Prostate gland (tissue), 2 donors: ENCODE measurements around the gene FAAP100. TPM values are rescaled to one million over a fixed set of nuclear protein-coding genes. Genes with fewer than 3 reads are reported as not detected.

Source experiments
- DNase-seq: peaks from one replicate; pipeline ENCODE4 v3.0.0-alpha.2; 2019; ENCODE audit warnings: low spot score
- H3K27ac ChIP-seq, 2 donors: fragments of 200-600 bp; sonication (generic); 2 replicates each; pipeline ENCODE4 v1.5.1; 2017 to 2019
- H3K27me3 ChIP-seq: fragments of 200-600 bp; sonication (generic); replicated peaks from 2 replicates; pipeline ENCODE4 v1.5.1; 2019; ENCODE audit not compliant: insufficient read depth
- H3K36me3 ChIP-seq, 2 donors: fragments of 200-600 bp; sonication (generic); 1 replicate in 1 of 2; 2 replicates in 1 of 2; pipeline versions ENCODE4 v1.5.1 to v1.8.1; 2017 to 2019
- H3K4me1 ChIP-seq: fragments of 200-600 bp; sonication (generic); replicated peaks from 2 replicates; pipeline ENCODE4 v1.5.1; 2019
- H3K4me3 ChIP-seq, 2 donors: fragments of 200-600 bp; sonication (generic); 2 replicates each; pipeline ENCODE4 v1.5.1; 2017 to 2019
- H3K9me3 ChIP-seq: fragments of 200-600 bp; sonication (generic); 2 replicates; pipeline ENCODE4 v1.5.1; 2017
- CTCF ChIP-seq, 4 experiments: fragments of 200-600 bp in 2 of 4; fragments of 450-650 bp in 2 of 4; sonication (generic) in 2 of 4; IDR thresholded peaks; 1 replicate in 3 of 4; 2 replicates in 1 of 4; pipeline ENCODE4 v1.5.1; 2016 to 2019; ENCODE audit warnings: antibody characterized with exemption in 4 of 4, mild to moderate bottlenecking in 2 of 4, moderate library complexity in 2 of 4
- POLR2A ChIP-seq: fragments of 450-650 bp; IDR thresholded peaks from one replicate; pipeline ENCODE4 v1.6.1; 2016; ENCODE audit warnings: antibody characterized with exemption, mild to moderate bottlenecking
- POLR2AphosphoS5 ChIP-seq: sonication (generic); formaldehyde crosslinking; IDR thresholded peaks from one replicate; pipeline ENCODE4 v1.6.1; 2017; ENCODE audit warnings: antibody characterized with exemption
- WGBS: methylation state at CpG from one replicate; pipeline ENCODE4 v1.1.5; 2018; 5-methylcytosine and 5-hydroxymethylcytosine counted together
- intact Hi-C: fragments of 100-400 bp; cut with DNase I; formaldehyde crosslinking; loops from one replicate; pipeline ENCODE4 v1.14.2; 2022
- total RNA-seq, 2 donors: library from RNA; depleted of rRNA; stranded (reverse); fragments of >200 nt; gene quantifications; one replicate each; pipeline ENCODE4 v1.1.0, GENCODE V29; 2016

Gene FAAP100
- total RNA-seq, 2 donors from 2014 or later: 27.8 to 44.4 TPM

GRCh38 chr17:81578038-81578441, 25.9 kb upstream of the FAAP100 start:
- Histone ChIP-seq H3K27ac (peak overlapping the region in 1 of 2 donors; percentile 15), H3K4me1 (peaks cover 17% of the 10 kb centered on the region), H3K4me3 (no peak overlapping the region), H3K36me3 (no peaks in the 10 kb centered on the region), H3K27me3 (no peaks in the 10 kb centered on the region), H3K9me3 (no peaks in the 10 kb centered on the region)
- TF ChIP-seq CTCF (IDR thresholded peaks at IDR 0.05): no peak
- no peak for TF ChIP-seq POLR2A
- TF ChIP-seq POLR2AphosphoS5: no peak
- DNase-seq: no peak
- intact Hi-C loops: no loop called here
- WGBS: 89% methylated on average over 10 of the region's 10 CpGs

GRCh38 chr17:81577278-81578000, 25.3 kb upstream of the FAAP100 start:
- H3K27ac ChIP-seq: peak overlapping the region; percentile 15 to 34
- H3K36me3 ChIP-seq: no peaks in the 10 kb centered on the region
- DNase-seq: no peak
- WGBS: 84% methylated on average over 11 of the region's 11 CpGs
- TF ChIP-seq POLR2AphosphoS5 (no peak), CTCF (IDR thresholded peaks at IDR 0.05) (no peak), POLR2A (no peak)
- no peak overlapping the region for H3K4me3 ChIP-seq
- no peaks in the 10 kb centered on the region for H3K9me3 ChIP-seq
- no peaks in the 10 kb centered on the region for H3K27me3 ChIP-seq
- peaks cover 17% of the 10 kb centered on the region for H3K4me1 ChIP-seq
- intact Hi-C loops: no loop called here

- TF ChIP-seq POLR2A (no peak), CTCF (IDR thresholded peaks at IDR 0.05) (no peak), POLR2AphosphoS5 (no peak)
- Histone ChIP-seq H3K4me3 (no peak overlapping the region), H3K27me3 (no peaks in the 10 kb centered on the region), H3K27ac (peak overlapping the region; percentile 15 to 34), H3K36me3 (no peaks in the 10 kb centered on the region), H3K9me3 (no peaks in the 10 kb centered on the region), H3K4me1 (peaks cover 17% of the 10 kb centered on the region)
- no peak for DNase-seq
- intact Hi-C loops: no loop called here
- WGBS: 35% methylated on average over 17 of the region's 17 CpGs
Measured at GRCh38 chr17:81576621-81577277, 24.6 kb upstream of the FAAP100 start.

GRCh38 chr17:81575836-81576235, 23.7 kb upstream of the FAAP100 start:
- Histone ChIP-seq H3K27ac (no peak overlapping the region), H3K4me3 (no peak overlapping the region), H3K9me3 (no peaks in the 10 kb centered on the region), H3K4me1 (peaks cover 17% of the 10 kb centered on the region), H3K36me3 (peaks cover 0 to 4% of the 10 kb centered on the region in 2 donors), H3K27me3 (no peaks in the 10 kb centered on the region)
- TF ChIP-seq POLR2A: no peak
- TF ChIP-seq POLR2AphosphoS5: no peak
- TF ChIP-seq CTCF (IDR thresholded peaks at IDR 0.05): no peak
- intact Hi-C loops: no loop called here
- 43% methylated on average over 3 of the region's 3 CpGs for WGBS
- no peak for DNase-seq

GRCh38 chr17:81574643-81574956, 22.4 kb upstream of the FAAP100 start:
- DNase-seq: no peak
- H3K36me3 ChIP-seq: peaks cover 3 to 11% of the 10 kb centered on the region in 2 donors
- TF ChIP-seq POLR2A: no peak
- TF ChIP-seq CTCF (IDR thresholded peaks at IDR 0.05): no peak
- no peak for TF ChIP-seq POLR2AphosphoS5
- H3K4me3 ChIP-seq: no peak overlapping the region
- intact Hi-C loops: no loop called here
- H3K4me1 ChIP-seq: peaks cover 17% of the 10 kb centered on the region
- H3K9me3 ChIP-seq: no peaks in the 10 kb centered on the region
- no peaks in the 10 kb centered on the region for H3K27me3 ChIP-seq
- WGBS: 66% methylated on average over 8 of the region's 8 CpGs
- H3K27ac ChIP-seq: no peak overlapping the region
